ENCODE results near the gene CYP4F11. TPM values are rescaled to one million over a fixed set of nuclear protein-coding genes. Genes with fewer than 3 reads are reported as not detected.
A peak's percentile ranks its signal among the peaks of the same experiment; 100 is the strongest.

The CYP4F11 gene, protein sequence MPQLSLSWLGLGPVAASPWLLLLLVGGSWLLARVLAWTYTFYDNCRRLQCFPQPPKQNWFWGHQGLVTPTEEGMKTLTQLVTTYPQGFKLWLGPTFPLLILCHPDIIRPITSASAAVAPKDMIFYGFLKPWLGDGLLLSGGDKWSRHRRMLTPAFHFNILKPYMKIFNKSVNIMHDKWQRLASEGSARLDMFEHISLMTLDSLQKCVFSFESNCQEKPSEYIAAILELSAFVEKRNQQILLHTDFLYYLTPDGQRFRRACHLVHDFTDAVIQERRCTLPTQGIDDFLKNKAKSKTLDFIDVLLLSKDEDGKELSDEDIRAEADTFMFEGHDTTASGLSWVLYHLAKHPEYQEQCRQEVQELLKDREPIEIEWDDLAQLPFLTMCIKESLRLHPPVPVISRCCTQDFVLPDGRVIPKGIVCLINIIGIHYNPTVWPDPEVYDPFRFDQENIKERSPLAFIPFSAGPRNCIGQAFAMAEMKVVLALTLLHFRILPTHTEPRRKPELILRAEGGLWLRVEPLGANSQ
- 10 to 100 TPM; 16.6 to 37.9 (median 19.5) TPM for total RNA-seq

DNA sequence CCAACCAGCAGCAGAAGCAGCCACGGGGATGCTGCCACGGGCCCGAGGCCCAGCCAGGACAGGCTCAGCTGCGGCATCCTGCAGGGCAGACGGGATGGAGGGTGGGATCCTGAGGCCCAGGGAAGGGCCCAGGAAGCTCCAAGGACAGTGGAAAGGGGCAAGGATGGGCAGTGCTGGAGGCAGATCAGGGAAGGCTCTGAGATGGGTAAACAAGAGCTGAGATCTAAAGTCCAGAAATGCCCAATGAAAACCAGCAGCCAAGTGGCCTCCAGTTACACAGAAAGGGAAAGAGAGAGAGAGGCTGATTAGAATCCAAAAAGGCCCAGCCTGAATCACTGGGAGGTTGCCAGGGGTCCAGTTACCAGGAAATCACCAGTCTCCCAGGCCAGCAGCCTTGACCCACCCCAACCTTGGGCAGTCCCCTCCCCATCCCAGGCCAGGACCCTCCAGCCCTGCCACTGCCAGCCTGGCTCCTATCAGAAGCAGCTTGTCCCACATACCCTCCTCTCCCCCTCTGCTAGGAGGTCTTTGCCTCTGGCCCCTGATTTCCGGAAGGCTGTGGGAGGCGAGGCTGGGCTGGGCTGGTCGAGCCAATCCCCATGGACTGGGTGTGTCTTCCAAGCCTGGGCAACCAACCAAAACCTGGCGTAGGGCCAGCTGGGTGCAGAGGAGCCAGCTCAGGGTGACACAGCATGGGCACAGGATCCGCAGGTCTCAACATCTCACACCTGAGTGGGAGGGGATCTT lies at the start of gene CYP4F11:
Gene CYP4F11 (minus strand): TSS at position 198 of the 747 bp plus-strand sequence. CDS start 121 bp downstream, at position 77.
- TF ChIP-seq POLR2A (IDR thresholded peaks at IDR 0.05): peak in 1 of 4 donors; percentile 63
- TF ChIP-seq, protein P1, sequence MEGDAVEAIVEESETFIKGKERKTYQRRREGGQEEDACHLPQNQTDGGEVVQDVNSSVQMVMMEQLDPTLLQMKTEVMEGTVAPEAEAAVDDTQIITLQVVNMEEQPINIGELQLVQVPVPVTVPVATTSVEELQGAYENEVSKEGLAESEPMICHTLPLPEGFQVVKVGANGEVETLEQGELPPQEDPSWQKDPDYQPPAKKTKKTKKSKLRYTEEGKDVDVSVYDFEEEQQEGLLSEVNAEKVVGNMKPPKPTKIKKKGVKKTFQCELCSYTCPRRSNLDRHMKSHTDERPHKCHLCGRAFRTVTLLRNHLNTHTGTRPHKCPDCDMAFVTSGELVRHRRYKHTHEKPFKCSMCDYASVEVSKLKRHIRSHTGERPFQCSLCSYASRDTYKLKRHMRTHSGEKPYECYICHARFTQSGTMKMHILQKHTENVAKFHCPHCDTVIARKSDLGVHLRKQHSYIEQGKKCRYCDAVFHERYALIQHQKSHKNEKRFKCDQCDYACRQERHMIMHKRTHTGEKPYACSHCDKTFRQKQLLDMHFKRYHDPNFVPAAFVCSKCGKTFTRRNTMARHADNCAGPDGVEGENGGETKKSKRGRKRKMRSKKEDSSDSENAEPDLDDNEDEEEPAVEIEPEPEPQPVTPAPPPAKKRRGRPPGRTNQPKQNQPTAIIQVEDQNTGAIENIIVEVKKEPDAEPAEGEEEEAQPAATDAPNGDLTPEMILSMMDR (IDR thresholded peaks at IDR 0.05): no peak
- 33 to 37% methylated on average over 2 to 5 of the region's 10 CpGs for WGBS, 2 donors
- peaks cover 5 to 22% (median 5%) of the 10 kb centered on the region in 3 donors for H3K4me1 ChIP-seq
- H3K4me3 ChIP-seq: peak within 1 kb of the TSS; percentile 36 to 61 (median 39)
- peaks cover 0 to 18% (median 0%) of the 10 kb centered on the region in 3 donors for H3K36me3 ChIP-seq
- intact Hi-C loops (cut with DNase I): no loop called here
- H3K9me3 ChIP-seq: no peaks in the 10 kb centered on the region
- H3K27ac ChIP-seq: peak within 1 kb of the TSS; percentile 75 to 92 (median 82)
- H3K27me3 ChIP-seq: peaks cover 0 to 9% (median 0%) of the 10 kb centered on the region in 4 donors
- no peak for DNase-seq

DNA sequence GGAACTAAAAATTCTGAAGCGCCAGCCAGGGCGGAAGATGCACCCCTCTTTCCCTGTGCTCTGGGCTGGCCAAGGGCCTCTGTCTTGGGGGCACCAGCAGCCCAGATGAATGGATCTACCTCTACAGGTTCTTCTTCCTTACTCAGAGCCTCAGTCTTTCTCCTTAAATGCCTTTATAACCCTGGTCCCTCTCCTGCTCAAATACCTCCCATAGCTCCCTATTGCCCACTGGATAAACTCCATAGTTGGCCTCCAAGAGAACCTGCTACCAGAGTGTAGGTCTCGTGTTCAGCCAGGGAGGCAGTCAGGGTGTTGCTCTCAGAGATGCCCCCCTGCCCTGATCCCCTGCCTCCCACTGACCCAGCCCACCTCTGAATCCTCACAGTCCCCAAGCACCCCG lies 45.0 kb upstream of the CYP4F11 start:
- H3K4me1 ChIP-seq: no peaks in the 10 kb centered on the region
- TF ChIP-seq, protein P1 (IDR thresholded peaks at IDR 0.05): no peak
- TF ChIP-seq POLR2A (IDR thresholded peaks at IDR 0.05): no peak
- H3K9me3 ChIP-seq: peaks cover 0 to 16% (median 10%) of the 10 kb centered on the region in 3 donors
- DNase-seq: no peak
- WGBS, 2 donors: 74 to 92% methylated on average over 2 to 3 of the region's 4 CpGs
- no peak overlapping the region for H3K4me3 ChIP-seq
- no peaks in the 10 kb centered on the region for H3K36me3 ChIP-seq
- intact Hi-C loops (cut with DNase I): no loop called here
- no peak overlapping the region for H3K27ac ChIP-seq
- H3K27me3 ChIP-seq: peaks cover 0 to 69% (median 0%) of the 10 kb centered on the region in 4 donors

DNA sequence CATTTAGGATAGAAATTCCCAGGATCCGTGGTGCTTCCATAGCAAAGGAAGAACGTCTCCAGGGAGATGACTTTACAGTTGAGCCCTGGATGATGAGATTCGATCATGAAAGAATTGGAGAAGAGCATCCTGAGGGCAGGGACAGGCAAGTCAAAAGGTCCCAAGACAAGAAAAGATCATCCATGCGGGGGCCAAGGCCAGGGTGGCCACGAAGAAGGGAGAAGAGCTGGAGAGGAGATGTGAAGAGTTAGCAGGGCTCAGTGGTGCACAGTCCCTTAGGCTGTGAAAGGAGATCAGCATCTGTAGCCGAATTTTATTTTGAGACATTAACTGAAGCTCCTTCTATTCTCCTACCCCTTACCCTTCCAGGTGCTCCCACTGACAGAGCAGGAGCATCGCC lies 43.4 kb upstream of the CYP4F11 start:
- Histone ChIP-seq H3K27ac (no peak overlapping the region), H3K4me3 (no peak overlapping the region), H3K4me1 (no peaks in the 10 kb centered on the region), H3K9me3 (peaks cover 0 to 10% (median 6%) of the 10 kb centered on the region in 3 donors), H3K36me3 (no peaks in the 10 kb centered on the region), H3K27me3 (peaks cover 0 to 75% (median 0%) of the 10 kb centered on the region in 4 donors)
- DNase-seq: no peak
- intact Hi-C loops (cut with DNase I): no loop called here
- WGBS, 2 donors: 44 to 64% methylated on average over 6 to 7 of the region's 7 CpGs
- TF ChIP-seq, protein P1 (IDR thresholded peaks at IDR 0.05): no peak
- no peak for TF ChIP-seq POLR2A (IDR thresholded peaks at IDR 0.05)

DNA sequence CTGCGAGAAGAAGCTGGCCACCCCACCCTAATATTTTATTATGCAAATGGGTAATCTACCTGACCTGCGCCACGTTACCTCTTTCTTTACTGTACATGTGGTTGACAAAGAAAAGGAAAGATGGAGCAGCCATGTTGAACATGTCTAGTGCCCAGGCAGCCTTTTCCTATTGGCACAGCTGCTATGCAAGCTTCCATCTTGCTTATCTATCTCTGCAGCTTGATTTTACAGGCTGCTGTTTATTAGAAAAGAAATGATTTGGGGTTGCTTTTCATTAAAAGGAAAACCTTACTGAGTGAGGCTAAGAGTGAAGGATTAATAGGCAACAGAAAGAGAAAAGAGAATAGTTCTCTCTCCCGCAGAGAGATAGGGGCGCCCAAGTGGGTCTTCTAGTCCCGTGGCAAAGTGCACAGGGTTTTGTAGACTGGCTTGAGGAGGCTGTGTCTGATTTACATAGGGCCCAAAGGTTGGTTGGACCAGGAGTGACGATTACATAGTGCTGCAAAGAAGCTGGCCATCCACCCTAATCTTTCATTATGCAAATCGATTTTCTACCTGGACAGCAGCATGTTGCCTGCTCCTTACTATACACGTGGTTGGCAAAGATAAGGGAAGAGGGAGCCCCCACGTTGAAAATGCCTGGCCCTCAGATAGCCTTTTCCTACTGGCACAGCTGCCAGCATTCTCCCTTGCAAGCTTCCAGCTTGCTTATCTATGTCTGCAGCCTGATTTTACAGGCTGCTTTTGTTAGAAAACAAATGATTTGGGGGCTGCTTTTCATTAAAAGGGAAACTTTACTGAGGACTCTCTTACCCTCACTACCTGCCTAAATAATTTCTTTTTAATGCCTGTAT lies 42.7 kb upstream of the CYP4F11 start:
- no peak overlapping the region for H3K4me3 ChIP-seq
- 35 to 56% methylated on average over 10 of the region's 10 CpGs for WGBS, 2 donors
- H3K27ac ChIP-seq: no peak overlapping the region
- H3K4me1 ChIP-seq: no peaks in the 10 kb centered on the region
- no peaks in the 10 kb centered on the region for H3K36me3 ChIP-seq
- peaks cover 0 to 4% (median 0%) of the 10 kb centered on the region in 3 donors for H3K9me3 ChIP-seq
- peaks cover 0 to 75% (median 0%) of the 10 kb centered on the region in 4 donors for H3K27me3 ChIP-seq
- DNase-seq: no peak
- TF ChIP-seq, protein P1 (IDR thresholded peaks at IDR 0.05): no peak
- TF ChIP-seq POLR2A (IDR thresholded peaks at IDR 0.05): no peak
- intact Hi-C loops (cut with DNase I): no loop called here
